ENCODE data around the gene AAMDC.
"Not testable (repeated sequence)": the region's sequence is repeated elsewhere in the genome, so short reads cannot be mapped to it uniquely, and the experiment has no call there.

Gene AAMDC

DNA sequence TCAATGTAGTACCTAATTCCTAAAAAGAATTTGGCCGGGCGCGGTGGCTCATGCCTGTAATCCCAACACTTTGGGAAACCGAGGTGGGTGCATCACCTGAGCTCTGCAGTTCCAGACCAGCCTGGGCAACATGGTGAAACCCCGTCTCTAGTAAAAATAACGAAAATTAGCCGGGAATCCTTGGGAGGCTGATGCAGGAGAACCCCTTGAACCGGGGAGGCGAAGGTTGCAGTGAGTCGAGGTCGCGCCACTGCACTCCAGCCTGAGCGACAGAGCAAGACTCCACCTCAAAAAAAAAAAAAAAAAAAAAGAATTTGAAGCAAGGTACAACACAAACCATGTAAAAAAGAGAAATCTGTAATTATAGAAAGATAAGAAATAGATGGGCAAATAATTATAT lies 1.2 kb downstream of the AAMDC start:
- DNase-seq, result not testable (repeated sequence)

DNA sequence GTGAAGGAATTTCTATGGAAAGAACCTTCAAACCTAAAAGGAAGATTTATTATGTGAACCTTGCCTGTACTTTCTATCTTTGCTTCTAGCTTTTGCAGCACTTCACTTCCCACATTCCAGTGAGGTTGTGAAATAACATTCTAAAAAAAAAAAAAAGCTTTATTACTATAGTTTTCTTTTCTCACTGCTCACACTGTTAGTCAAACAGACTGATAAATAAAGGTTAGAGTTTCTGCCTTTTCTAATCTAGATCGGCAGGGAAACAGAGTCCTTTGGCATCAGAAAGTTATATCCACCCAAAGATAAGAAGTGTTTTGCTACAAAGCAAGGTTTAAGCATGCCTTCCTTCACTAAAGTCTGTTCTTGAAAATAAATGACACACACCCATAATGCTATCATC lies 2.8 kb downstream of the AAMDC start:
- no peak for DNase-seq

DNA sequence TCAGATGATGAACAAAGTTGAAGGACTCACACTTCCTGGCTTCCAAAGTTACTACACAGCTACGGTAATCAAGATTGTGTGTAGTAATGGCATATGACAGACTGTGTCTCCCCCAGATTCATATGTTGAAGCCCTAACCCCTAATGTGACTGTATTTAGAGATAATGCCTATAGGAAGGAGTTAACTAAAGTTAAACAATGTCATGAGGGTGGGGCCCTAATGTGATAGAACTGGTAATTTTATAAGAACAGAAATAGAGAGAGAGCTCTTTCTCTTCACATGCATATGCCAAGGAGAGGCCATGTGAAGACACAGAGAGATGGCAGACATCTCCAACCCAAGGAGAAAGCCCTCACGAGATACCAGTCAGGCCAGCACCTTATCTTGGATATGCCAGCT lies 8.0 kb downstream of the AAMDC start:
- DNase-seq, result no peak

DNA sequence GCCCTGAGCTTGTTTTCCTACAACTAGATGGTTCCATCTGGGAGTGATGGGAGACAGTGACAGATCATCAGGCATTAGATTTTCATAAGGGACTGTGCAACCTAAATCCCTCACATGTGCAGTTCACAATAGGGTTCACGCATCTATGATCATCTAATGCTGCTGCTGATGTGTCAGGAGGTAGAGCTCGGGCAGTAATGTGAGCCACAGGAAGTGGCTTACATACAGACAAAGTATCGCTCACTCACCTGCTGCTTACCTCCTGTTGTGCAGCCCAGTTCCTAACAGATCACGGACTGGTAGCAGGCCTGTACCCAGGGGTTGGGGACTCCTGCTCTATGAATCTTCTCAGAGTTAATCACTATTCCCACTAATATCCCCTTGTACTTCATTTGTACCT lies 12.4 kb downstream of the AAMDC start:
- DNase-seq, result no peak

DNA sequence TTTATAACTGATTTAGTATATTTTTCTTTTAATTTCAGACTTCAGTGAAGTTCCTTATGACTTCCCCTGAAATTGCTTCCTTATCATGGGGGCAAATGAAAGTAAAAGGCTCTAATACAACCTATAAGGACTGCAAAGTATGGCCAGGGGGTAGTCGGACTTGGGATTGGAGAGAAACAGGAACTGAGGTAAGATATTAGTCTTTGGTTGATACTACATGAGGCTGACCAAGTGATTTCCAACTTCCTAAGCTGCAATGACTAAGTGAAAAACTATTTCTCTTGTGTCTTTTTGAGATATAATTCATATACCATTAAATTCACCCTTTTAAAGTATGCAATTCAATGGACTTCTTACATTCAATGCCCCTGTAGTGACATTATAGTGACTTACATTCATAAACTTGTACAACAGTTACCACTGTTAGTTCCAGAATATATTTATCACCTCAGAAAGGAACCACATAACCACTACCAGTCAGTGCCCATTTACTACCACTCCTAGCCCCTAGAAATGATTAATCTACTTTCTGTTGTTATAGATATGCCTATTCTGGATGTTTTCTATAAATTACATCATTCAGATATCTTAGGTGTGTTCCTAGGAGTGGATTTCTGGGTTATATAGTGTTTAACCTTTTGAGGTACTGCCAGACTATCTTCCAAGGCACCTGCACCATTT lies 21.6 kb downstream of the AAMDC start:
- no peak for DNase-seq

DNA sequence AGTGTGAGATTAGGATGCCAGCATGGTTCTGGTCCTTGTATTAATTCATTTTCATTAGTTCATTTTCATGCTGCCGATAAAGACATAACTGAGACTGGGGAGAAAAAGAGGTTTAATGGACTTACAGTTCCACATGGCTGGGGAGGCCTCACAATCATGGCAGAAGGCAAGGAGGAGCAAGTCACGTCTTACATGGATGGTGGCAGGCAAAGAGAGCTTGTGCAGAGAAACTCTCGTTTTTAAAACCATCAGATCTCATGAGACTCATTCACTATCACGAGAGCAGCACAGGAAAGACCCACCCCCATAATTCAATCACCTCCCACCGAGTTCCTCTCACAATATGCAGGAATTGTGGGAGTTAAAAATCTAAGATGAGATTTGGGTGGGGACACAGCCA lies 22.8 kb downstream of the AAMDC start:
- DNase-seq, result not testable (repeated sequence)

DNA sequence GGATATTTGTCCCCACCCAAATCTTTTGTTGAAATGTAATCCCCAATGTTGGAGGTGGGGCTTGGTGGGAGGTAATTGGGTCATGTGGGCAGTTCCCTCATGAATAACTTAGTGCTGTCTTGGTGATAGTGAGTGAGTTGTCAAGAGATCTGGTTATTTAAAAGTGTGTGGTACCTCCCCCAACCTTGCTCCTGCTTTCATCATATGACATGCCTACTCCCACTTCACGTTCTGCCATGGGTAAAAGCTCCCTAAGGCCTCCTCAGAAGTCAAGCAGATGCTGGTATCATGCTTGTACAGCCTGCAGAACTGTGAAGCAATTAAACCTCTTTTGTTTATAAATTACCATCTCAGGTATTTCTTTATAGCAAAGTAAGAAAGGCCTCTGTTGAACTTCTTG lies 30.6 kb downstream of the AAMDC start:
- no peak for DNase-seq

DNA sequence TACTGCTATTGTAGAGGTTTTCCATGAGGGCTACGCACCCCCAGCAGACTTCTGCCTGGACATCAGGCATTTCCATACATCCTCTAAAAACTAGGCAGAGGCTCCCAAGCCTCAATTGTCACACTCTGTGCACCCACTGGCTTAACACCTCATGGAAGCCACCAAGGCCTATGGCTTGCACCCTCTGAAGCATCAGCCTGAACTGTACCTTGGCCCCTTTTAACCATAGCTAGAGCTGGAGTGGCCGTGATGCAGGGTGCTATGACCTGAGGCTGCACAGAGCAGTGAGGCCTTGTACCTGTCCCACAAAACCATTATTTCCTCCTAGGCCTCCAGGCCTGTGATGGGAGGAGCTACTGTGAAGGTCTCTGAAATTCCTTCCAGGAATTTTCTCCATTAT lies 33.9 kb downstream of the AAMDC start:
- DNase-seq, result no peak

DNA sequence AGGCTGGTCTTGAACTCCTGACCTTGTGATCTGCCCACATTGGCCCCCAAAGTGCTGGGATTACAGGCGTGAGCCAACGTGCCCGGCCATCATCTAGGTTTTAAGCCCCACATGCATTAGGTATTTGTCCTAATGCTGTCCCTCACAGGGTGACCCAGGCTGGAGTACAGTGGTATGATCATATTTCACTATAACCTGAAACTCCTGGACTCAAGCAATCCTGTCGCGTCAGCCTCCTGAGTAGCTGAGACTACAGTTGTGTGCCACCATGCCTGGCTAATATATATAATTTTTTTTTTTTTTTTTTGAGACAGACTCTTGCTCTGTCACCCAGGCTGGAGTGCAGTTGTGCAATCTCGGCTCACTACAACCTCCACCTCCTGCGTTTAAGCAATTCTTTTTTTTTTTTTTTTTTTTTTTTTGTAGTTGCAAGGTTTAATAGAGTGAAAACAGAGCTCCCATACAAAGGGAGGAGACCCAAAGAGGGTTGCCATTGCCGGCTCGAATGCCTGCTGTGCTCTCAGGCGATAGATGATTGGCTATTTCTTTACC lies 37.0 kb downstream of the AAMDC start:
- not testable (repeated sequence) for DNase-seq

DNA sequence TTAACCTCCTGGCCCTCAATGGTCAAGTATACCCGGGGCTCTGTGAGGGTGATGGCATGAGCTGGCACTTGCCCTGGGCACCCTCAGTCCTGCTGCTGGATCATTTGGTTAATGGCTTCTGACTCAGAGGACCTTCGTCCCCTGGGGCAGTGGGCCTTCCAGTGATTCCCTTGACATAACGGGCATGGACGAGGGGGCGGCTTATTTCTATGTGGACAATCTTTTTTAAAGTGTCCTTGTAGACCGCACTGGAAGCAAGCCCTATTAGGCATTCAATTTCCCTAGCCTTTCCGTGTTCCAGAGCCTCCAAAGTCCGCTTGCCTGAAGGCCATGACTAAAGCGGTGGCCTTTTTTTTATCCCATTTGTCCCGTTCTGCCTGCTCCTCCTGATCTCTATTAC lies 40.5 kb downstream of the AAMDC start:
- not testable (repeated sequence) for DNase-seq

DNA sequence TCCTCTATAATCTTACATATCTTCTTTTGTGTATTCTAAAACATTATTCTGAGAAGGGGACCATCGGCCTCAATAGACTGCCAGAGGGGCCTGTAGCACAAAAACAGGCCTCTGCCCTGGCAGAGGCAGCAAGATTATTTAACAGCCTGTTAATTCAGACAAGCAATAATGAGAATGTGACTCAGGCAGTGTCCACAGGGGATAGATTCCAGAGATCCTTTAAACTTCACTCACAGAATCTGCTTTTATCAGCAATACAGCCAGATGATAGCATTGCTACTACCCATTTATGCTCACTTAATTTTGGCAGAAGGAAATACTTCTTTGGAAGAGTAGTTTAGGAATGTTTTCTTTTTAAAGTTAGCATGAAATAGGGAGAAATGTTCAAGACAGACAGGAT lies 44.9 kb downstream of the AAMDC start:
- DNase-seq, result no peak

DNA sequence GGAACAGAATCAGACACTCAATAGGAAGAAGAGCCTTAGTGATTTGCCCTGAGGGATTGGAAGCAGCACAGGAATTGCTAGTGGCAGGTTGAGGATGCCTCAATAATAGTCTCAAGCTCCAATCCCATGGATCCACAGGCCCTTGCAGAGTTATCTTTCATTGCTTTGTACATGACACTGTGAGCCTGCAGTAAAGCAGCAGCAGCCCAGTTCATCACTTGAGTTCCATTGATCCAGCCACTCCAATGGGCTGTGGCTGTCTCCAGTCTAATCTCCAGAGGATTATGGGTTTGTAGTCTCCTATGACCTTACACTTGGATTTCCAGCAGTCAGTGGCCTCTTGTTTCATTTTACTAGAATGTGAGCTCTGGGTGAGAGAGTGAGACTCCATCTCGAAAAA lies 45.4 kb downstream of the AAMDC start:
- DNase-seq, result no peak

DNA sequence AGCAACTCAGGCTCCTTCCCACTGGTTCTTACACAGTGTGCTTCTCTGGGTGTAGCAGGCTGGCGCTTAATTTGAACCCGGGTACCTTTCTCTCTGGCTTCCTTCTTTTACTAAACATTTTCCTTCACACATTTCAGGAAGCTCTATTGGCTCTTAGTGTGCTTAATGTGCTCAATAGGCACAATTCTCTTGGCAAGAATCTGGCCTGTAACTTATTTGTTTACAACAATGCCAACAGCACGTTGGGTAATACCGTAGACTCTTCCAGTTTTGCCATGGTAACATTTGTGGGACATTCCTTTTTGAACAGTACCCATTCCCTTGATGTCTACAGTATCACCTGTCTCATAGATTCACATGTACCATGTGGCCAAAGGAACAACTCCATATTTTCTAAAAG lies 47.8 kb downstream of the AAMDC start:
- no peak for DNase-seq

DNA sequence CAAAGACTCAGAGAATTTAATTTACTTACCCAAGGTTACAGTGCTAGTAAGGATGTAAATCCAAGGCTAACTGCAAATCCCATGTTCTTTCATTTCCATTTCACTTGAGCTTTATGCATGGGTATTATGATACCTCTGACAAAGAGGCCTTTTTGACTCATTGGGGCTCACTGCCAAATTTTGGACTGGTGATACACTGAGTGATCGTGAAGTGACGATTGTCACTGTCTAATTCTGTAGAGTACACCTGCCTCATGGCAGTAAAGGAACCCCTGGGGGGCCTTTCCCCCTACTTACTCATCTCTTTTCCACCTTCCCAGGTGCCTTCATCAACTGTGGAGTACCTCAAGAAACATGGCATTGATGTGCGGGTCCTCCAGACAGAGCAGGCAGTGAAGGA lies 50.9 kb downstream of the AAMDC start:
- DNase-seq, result no peak

DNA sequence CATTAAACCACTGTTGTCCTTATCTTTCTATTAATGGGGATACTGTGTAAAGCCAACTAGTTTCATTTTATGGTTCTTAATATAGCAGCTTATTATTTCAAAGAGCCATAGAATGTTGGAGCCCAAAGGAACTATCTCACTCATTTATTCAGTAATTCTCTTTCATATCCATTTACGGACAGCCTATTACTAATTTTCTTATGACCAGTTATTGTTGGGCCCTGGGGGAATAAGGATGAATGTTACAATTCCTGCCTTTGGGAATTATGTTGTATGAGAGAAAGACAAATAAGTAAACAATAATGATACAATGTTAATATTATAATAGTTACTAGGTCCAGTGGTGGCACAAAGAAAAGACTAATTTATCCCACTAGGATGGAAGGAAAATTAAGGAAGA lies 52.4 kb downstream of the AAMDC start:
- no peak for DNase-seq

DNA sequence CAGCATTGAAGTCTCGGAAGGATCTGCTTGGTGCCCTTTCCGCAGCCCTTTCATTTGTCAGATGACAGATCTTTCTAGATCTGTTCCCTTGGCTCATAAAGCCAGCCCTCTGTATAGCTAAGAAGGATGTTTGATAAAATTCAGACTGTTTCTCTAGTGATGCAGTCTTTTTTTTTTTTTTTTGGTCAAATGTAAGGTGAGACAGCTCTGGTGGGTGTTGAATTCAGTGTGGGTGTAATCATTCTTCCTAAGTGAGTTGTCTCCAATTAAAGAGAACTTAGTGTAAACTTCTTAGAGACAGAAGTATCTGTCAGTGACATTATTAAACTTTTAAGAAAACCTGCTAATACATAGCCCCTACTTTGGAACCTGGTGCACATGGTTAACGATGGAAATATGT lies 53.3 kb downstream of the AAMDC start:
- no peak for DNase-seq

DNA sequence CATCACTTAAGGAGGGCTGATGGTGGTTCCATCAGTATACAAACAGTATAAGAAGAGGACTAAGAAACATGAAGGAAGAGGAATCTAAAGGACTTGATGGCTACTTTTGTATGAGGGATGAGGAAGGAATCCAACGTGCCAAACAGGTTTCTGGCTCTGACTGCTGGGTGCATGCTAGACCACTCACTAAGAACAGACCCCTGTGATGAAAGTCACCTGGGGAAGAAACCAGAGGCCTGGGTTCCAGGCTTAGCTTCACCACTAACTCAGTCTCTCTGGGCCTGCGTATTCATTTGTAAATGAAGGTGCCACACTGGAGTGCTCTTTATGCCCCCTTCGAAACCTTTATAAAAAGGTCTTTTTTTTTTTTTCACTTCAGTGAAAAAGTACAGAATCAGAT lies 55.1 kb downstream of the AAMDC start:
- DNase-seq, result no peak

DNA sequence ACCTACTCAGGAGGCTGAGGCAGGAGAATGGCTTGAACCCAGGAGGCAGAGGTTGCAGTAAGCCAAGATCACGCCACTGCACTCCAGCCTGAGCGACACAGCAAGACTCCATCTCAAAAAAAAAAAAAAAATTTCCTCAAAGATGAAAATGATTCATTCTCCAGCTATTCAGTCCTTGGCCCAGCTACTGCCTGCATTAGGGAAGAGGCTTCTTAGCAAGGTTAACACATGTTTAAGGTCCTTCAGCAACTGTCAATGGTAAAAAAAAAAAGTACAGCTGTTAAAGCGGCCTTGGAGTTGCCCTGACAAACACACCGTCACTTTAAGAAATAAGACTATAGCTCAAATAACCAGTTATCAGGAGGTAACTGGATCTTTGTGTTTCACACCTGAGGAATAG lies 57.3 kb downstream of the AAMDC start:
- DNase-seq, result not testable (repeated sequence)

DNA sequence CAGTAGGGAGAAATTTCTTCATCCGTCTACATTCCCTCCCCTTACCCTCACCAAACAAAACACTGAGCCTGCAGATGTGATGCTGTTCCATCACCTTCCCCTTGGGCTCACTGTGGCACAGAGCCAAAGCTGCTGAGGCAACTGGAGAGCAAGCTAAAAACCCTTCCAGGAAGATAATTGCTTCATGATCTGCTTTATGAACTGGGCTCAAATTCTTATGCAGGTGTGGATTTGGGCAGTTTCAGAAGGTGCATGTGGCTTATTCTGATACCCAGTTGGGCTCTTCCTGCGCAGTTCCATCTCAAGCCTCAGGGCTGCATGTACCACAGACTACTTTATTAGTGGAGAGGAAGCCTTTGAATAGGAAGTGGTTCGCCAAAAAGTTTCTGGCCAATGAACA lies 58.3 kb downstream of the AAMDC start:
- peak; percentile 1 for DNase-seq

DNA sequence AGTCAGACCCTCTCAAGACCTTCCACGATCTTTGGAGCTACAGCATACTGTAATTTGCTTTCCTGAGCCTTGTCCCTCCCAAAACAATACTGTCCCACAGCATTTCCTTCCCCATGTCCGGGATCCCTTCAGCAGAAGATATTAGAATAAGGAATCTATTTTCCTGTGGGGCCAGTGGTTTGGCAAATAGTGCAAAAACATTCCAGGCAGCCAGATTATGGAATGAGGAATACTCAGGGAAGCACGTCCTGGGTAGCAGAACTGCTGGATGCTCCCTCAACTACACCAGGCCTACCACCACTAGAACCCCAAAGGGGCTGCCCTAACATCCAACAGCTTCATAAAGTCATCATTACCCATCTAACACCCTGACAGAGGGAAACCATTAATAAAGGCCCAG lies 61.5 kb downstream of the AAMDC start:
- DNase-seq, result no peak

DNA sequence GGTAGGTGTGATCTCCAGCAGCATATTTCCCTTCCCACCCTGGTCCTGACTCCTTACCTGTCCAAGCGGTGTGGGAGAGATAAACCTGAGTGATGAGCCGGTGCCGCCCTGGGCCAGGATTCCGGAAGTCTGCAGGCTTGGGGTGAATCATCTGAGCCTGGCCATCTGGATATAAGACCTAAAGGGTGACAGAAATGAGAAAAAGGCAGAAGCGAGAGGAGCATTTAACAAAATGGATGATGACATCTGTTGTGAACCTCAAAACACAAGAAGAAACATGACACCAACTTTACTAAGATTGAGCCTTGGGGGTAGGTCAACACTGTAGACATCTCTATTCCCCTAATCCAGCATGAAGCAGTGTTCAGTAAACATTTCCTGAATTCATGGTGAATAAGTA lies 62.8 kb downstream of the AAMDC start:
- DNase-seq, result no peak

DNA sequence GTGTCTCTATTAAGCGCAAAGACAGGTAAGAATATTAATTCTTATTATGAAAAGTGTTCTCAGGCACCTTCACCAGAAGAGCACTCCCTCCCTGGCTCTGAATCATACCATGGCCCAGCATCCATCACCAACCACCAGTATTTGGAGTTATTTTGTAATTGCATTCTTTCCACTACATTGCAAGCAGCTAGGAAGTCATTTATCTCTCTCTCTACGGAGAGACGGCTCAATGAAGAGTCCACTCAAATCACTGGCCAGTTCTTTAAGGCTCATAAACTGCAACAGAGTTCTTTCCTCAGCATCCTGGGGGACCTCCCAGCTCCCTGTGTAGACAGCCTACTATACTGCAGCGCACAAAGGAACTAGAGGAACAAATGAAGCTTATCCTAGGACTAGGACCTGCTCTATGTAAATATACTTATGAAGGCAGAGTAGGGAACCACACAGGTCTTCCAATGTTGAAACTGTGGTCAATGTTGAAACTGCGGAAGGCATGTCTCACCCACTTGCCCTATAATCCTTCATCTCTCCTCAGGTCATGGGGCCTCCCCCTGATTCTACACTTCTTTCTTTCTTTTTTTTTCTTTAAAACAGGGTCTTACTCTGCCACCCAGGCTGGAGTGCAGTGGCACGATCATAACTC lies 63.4 kb downstream of the AAMDC start:
- DNase-seq, result no peak

DNA sequence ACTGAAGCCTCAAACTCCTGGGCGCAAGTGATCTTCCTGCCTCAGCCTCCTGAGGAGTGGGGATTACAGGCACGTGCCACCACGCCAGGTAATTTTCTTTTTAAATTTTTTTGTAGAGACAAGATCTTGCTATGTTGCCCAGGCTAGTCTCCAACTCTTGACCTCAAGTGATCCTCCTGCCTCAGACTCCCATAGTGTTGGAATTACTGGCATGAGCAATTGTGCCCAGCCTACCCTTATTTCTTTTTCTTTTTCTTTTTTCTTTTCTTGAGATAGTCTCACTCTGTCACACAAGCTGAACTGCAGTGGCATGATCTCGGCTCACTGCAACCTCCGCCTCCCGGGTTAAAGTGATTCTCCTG lies 63.9 kb downstream of the AAMDC start:
- no peak for DNase-seq

DNA sequence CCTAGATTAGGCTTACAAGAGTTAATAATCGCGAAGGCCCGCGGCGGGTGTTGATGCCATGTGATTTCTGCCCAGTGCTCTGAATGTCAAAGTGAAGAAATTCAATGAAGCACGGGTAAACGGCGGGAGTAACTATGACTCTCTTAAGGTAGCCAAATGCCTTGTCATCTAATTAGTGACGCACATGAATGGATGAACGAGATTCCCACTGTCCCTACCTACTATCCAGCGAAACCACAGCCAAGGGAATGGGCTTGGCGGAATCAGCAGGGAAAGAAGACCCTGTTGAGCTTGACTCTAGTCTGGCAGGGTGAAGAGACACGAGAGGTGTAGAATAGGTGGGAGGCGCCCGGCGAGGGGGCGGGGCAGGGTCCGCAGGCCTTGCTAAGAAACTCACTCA lies 65.5 kb downstream of the AAMDC start:
- no peak for DNase-seq

DNA sequence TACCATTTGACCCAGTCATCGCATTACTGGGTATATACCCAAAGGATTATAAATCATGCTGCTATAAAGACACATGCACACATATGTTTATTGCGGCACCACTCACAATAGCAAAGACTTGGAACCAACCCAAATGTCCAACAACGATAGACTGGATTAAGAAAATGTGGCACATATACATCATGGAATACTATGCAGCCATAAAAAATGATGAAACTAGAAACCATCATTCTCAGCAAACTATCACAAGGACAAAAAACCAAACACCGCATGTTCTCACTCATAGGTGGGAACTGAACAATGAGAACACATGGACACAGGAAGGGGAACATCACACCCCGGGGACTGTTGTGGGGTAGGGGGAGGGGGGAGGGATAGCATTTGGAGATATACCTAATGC lies 68.1 kb downstream of the AAMDC start:
- DNase-seq, result not testable (repeated sequence)

Measured in CD4-positive, alpha-beta T cell treated with Interleukin-12 subunit alpha and Interleukin-12 subunit beta, for 1 hour (primary cell).